DOHH2 (cell line): Measurements from ENCODE around the gene PEPD.

Source experiments
- CTCF ChIP-seq: fragments of 200-600 bp; sonication (generic); IDR thresholded peaks from one replicate; pipeline ENCODE4 v1.5.1; 2014; ENCODE audit warnings: antibody characterized with exemption, mild to moderate bottlenecking, low read depth, low read length; ENCODE audit not compliant: poor library complexity, severe bottlenecking
- EZH2phosphoT487 ChIP-seq: fragments of 200-600 bp; sonication (generic); IDR thresholded peaks from 2 replicates; pipeline ENCODE4 v1.6.1; 2017; ENCODE audit warnings: borderline replicate concordance, mild to moderate bottlenecking, antibody characterized with exemption, low read length, moderate library complexity, mixed read lengths

- no peak for TF ChIP-seq CTCF
- TF ChIP-seq EZH2phosphoT487, result no peak
Observed at GRCh38 chr19:33404506-33405253, 116.9 kb downstream of the PEPD start.
